Measurements from ENCODE around the gene CDC14A. TPM values are rescaled to one million over a fixed set of nuclear protein-coding genes. Genes with fewer than 3 reads are reported as not detected.

Gene CDC14A
- total RNA-seq, 1 experiment from 2014 or later: 6.5 TPM

GRCh38 chr1:100526894-100527293, 174.6 kb downstream of the CDC14A start:
- no peak overlapping the region for H3K27ac ChIP-seq
- no peaks in the 10 kb centered on the region for H3K4me1 ChIP-seq (replicated peaks)
- no peaks in the 10 kb centered on the region for H3K36me3 ChIP-seq
- DNase-seq (ENCODE audit: low read depth in 1 of 2, low spot score in 2 of 2): no peak
- H3K9me3 ChIP-seq (replicated peaks): no peaks in the 10 kb centered on the region
- no peak overlapping the region for H3K4me3 ChIP-seq
- 0 out of 2 replicates have a peak, but pooled peaks cover 3% of the 10 kb centered on the region for H3K27me3 ChIP-seq (replicated peaks)

- DNase-seq (ENCODE audit: low read depth in 1 of 2, low spot score in 2 of 2): no peak
- Histone ChIP-seq H3K9me3 (replicated peaks) (no peaks in the 10 kb centered on the region), H3K36me3 (no peaks in the 10 kb centered on the region), H3K27me3 (replicated peaks) (0 out of 2 replicates have a peak, but pooled peaks cover 3% of the 10 kb centered on the region), H3K27ac (no peak overlapping the region), H3K4me1 (replicated peaks) (no peaks in the 10 kb centered on the region), H3K4me3 (no peak overlapping the region)
Measured at GRCh38 chr1:100528871-100529270, 176.6 kb downstream of the CDC14A start.

GRCh38 chr1:100530141-100530540, 177.8 kb downstream of the CDC14A start:
- Histone ChIP-seq H3K9me3 (replicated peaks) (no peaks in the 10 kb centered on the region), H3K36me3 (no peaks in the 10 kb centered on the region), H3K4me3 (no peak overlapping the region), H3K4me1 (replicated peaks) (no peaks in the 10 kb centered on the region), H3K27ac (no peak overlapping the region), H3K27me3 (replicated peaks) (0 out of 2 replicates have a peak, but pooled peaks cover 3% of the 10 kb centered on the region)
- DNase-seq (ENCODE audit: low read depth in 1 of 2, low spot score in 2 of 2): no peak

- Histone ChIP-seq H3K4me1 (replicated peaks) (no peaks in the 10 kb centered on the region), H3K9me3 (replicated peaks) (no peaks in the 10 kb centered on the region), H3K4me3 (no peak overlapping the region), H3K36me3 (no peaks in the 10 kb centered on the region), H3K27ac (no peak overlapping the region), H3K27me3 (replicated peaks) (peaks cover 3% of the 10 kb centered on the region; the same call in 1 of the 2 replicates)
- DNase-seq (ENCODE audit: low read depth in 1 of 2, low spot score in 2 of 2): no peak
Measured at GRCh38 chr1:100530880-100531487, 178.7 kb downstream of the CDC14A start.

- Histone ChIP-seq H3K27me3 (replicated peaks) (peaks cover 14% of the 10 kb centered on the region), H3K9me3 (replicated peaks) (no peaks in the 10 kb centered on the region), H3K4me3 (no peak overlapping the region), H3K4me1 (replicated peaks) (no peaks in the 10 kb centered on the region), H3K27ac (no peak overlapping the region), H3K36me3 (no peaks in the 10 kb centered on the region)
- no peak for DNase-seq (ENCODE audit: low read depth in 1 of 2, low spot score in 2 of 2)
Measured at GRCh38 chr1:100532645-100533044, 180.3 kb downstream of the CDC14A start.

- H3K27me3 ChIP-seq (replicated peaks): peaks cover 38% of the 10 kb centered on the region
- 0 out of 2 replicates have a peak, but pooled peaks cover 3% of the 10 kb centered on the region for H3K9me3 ChIP-seq (replicated peaks)
- peaks cover 14% of the 10 kb centered on the region for H3K4me1 ChIP-seq (replicated peaks)
- H3K27ac ChIP-seq: no peak overlapping the region
- no peaks in the 10 kb centered on the region for H3K36me3 ChIP-seq
- no peak overlapping the region for H3K4me3 ChIP-seq
- DNase-seq (ENCODE audit: low read depth in 1 of 2, low spot score in 2 of 2): no peak
Measured at GRCh38 chr1:100535264-100535663, 183.0 kb downstream of the CDC14A start.

- H3K4me3 ChIP-seq: no peak overlapping the region
- peaks cover 43% of the 10 kb centered on the region for H3K27me3 ChIP-seq (replicated peaks)
- H3K36me3 ChIP-seq: no peaks in the 10 kb centered on the region
- no peak for DNase-seq (ENCODE audit: low read depth in 1 of 2, low spot score in 2 of 2)
- peaks cover 14% of the 10 kb centered on the region for H3K4me1 ChIP-seq (replicated peaks)
- no peak overlapping the region for H3K27ac ChIP-seq
- H3K9me3 ChIP-seq (replicated peaks): 0 out of 2 replicates have a peak, but pooled peaks cover 3% of the 10 kb centered on the region
Measured at GRCh38 chr1:100536031-100536430, 183.7 kb downstream of the CDC14A start.

GRCh38 chr1:100538913-100539835, 186.9 kb downstream of the CDC14A start:
- peaks cover 14% of the 10 kb centered on the region for H3K4me1 ChIP-seq (replicated peaks)
- DNase-seq (ENCODE audit: low read depth in 1 of 2, low spot score in 2 of 2): peak in 1 of 2 experiments; percentile 32
- peak overlapping the region; percentile 29 for H3K4me3 ChIP-seq
- no peak overlapping the region for H3K27ac ChIP-seq
- peaks cover 48% of the 10 kb centered on the region for H3K27me3 ChIP-seq (replicated peaks)
- H3K36me3 ChIP-seq: no peaks in the 10 kb centered on the region
- H3K9me3 ChIP-seq (replicated peaks): 0 out of 2 replicates have a peak, but pooled peaks cover 3% of the 10 kb centered on the region

- Histone ChIP-seq H3K9me3 (replicated peaks) (0 out of 2 replicates have a peak, but pooled peaks cover 3% of the 10 kb centered on the region), H3K27me3 (replicated peaks) (peaks cover 48% of the 10 kb centered on the region)
- peak in 1 of 2 experiments; percentile 11 for DNase-seq (ENCODE audit: low read depth in 1 of 2, low spot score in 2 of 2)
Measured at GRCh38 chr1:100539836-100540536, 187.7 kb downstream of the CDC14A start.

GRCh38 chr1:100542285-100542684, 190.0 kb downstream of the CDC14A start:
- Histone ChIP-seq H3K4me1 (replicated peaks) (peaks cover 14% of the 10 kb centered on the region), H3K27ac (no peak overlapping the region), H3K36me3 (no peaks in the 10 kb centered on the region), H3K9me3 (replicated peaks) (0 out of 2 replicates have a peak, but pooled peaks cover 3% of the 10 kb centered on the region), H3K4me3 (no peak overlapping the region), H3K27me3 (replicated peaks) (peaks cover 41% of the 10 kb centered on the region)
- no peak for DNase-seq (ENCODE audit: low read depth in 1 of 2, low spot score in 2 of 2)

More at GRCh38 chr1:100539836-100540536, 187.7 kb downstream of the CDC14A start:
- H3K27ac ChIP-seq: no peak overlapping the region
- peak overlapping the region; percentile 29 for H3K4me3 ChIP-seq
- peaks cover 14% of the 10 kb centered on the region for H3K4me1 ChIP-seq (replicated peaks)
- H3K36me3 ChIP-seq: no peaks in the 10 kb centered on the region

- no peak for DNase-seq (ENCODE audit: low read depth in 1 of 2, low spot score in 2 of 2)
Measured at GRCh38 chr1:100543640-100544039, 191.3 kb downstream of the CDC14A start.

GRCh38 chr1:100544791-100545190, 192.5 kb downstream of the CDC14A start:
- Histone ChIP-seq H3K36me3 (no peaks in the 10 kb centered on the region), H3K9me3 (replicated peaks) (no peaks in the 10 kb centered on the region), H3K27me3 (replicated peaks) (peaks cover 18% of the 10 kb centered on the region), H3K4me3 (no peak overlapping the region), H3K4me1 (replicated peaks) (peaks cover 3% of the 10 kb centered on the region), H3K27ac (no peak overlapping the region)
- no peak for DNase-seq (ENCODE audit: low read depth in 1 of 2, low spot score in 2 of 2)

More at GRCh38 chr1:100543640-100544039, 191.3 kb downstream of the CDC14A start:
- peaks cover 27% of the 10 kb centered on the region for H3K27me3 ChIP-seq (replicated peaks)
- peaks cover 14% of the 10 kb centered on the region for H3K4me1 ChIP-seq (replicated peaks)
- no peak overlapping the region for H3K27ac ChIP-seq
- no peak overlapping the region for H3K4me3 ChIP-seq
- 0 out of 2 replicates have a peak, but pooled peaks cover 3% of the 10 kb centered on the region for H3K9me3 ChIP-seq (replicated peaks)
- H3K36me3 ChIP-seq: no peaks in the 10 kb centered on the region

GRCh38 chr1:100545855-100546254, 193.5 kb downstream of the CDC14A start:
- Histone ChIP-seq H3K4me1 (replicated peaks) (no peaks in the 10 kb centered on the region), H3K9me3 (replicated peaks) (no peaks in the 10 kb centered on the region), H3K4me3 (no peak overlapping the region), H3K27me3 (replicated peaks) (peaks cover 7% of the 10 kb centered on the region), H3K36me3 (no peaks in the 10 kb centered on the region), H3K27ac (no peak overlapping the region)
- no peak for DNase-seq (ENCODE audit: low read depth in 1 of 2, low spot score in 2 of 2)

Measured in SJSA1 (cell line).